Stomach (tissue), 9 donors: ENCODE results near the gene MAST4. TPM values are rescaled to one million over a fixed set of nuclear protein-coding genes. Genes with fewer than 3 reads are reported as not detected.

ENCODE experiments used
- DNase-seq, 2 donors: peaks; one replicate each; pipeline versions ENCODE4 v3.0.0 to v3.0.0-alpha.2; 2013 to 2019
- H3K27ac ChIP-seq, 5 donors: fragments of 200-600 bp in 4 of 5; sonication (generic) in 4 of 5; one replicate each; pipeline ENCODE4 v1.5.1; 2013 to 2019; ENCODE audit warnings: mild to moderate bottlenecking in 1 of 5, moderate library complexity in 1 of 5
- H3K27me3 ChIP-seq, 3 donors: fragments of 200-600 bp; sonication (generic); one replicate each; pipeline ENCODE4 v1.5.1; 2017 to 2019; ENCODE audit warnings: mixed run types in 1 of 3
- H3K36me3 ChIP-seq, 4 donors: fragments of 200-600 bp; sonication (generic); 1 replicate in 3 of 4; 2 replicates in 1 of 4; pipeline ENCODE4 v1.5.1; 2016 to 2019
- H3K4me1 ChIP-seq, 4 donors: fragments of 200-600 bp; sonication (generic); one replicate each; pipeline ENCODE4 v1.5.1; 2016 to 2019
- H3K4me3 ChIP-seq, 4 donors: fragments of 200-600 bp; sonication (generic) in 3 of 4; one replicate each; pipeline ENCODE4 v1.5.1; 2016 to 2019; ENCODE audit warnings: mild to moderate bottlenecking in 1 of 4
- H3K9me3 ChIP-seq, 4 donors: fragments of 200-600 bp; sonication (generic); one replicate each; pipeline ENCODE4 v1.5.1; 2016 to 2019
- CTCF ChIP-seq, 7 experiments: fragments of 450-650 bp in 4 of 7; fragments of 200-600 bp in 3 of 7; sonication (generic) in 3 of 7; IDR thresholded peaks; one replicate each; pipeline ENCODE4 v1.5.1; 2016 to 2019; ENCODE audit warnings: antibody characterized with exemption in 7 of 7, control low read depth in 2 of 7, mild to moderate bottlenecking in 1 of 7
- EP300 ChIP-seq: sonication (generic); formaldehyde crosslinking; IDR thresholded peaks from one replicate; pipeline ENCODE4 v1.6.1; 2017; ENCODE audit warnings: antibody characterized with exemption
- POLR2A ChIP-seq, 4 donors: fragments of 450-650 bp; IDR thresholded peaks; one replicate each; pipeline ENCODE4 v1.6.1; 2016; ENCODE audit warnings: antibody characterized with exemption in 4 of 4, control low read depth in 2 of 4, mild to moderate bottlenecking in 1 of 4, moderate library complexity in 1 of 4
- POLR2AphosphoS5 ChIP-seq, 3 donors: sonication (generic); formaldehyde crosslinking; IDR thresholded peaks; one replicate each; pipeline ENCODE4 v1.6.1; 2016; ENCODE audit warnings: antibody characterized with exemption in 3 of 3
- WGBS, 5 donors: extraction: QIAGEN DNeasy Blood & Tissue Kit in 3 of 5; methylation state at CpG; one replicate each; pipeline versions ENCODE4 v1.1.5 to v1.1.7; 2013 to 2018; 5-methylcytosine and 5-hydroxymethylcytosine counted together
- intact Hi-C: fragments of 100-400 bp; cut with DNase I; formaldehyde crosslinking; loops from one replicate; pipeline ENCODE4 v1.15.1; 2023; ENCODE audit warnings: low total_unique reads
- polyA plus RNA-seq, 3 donors: library from polyadenylated mRNA; stranded (reverse); fragments of 200-250 nt; gene quantifications; one replicate each; pipeline ENCODE4 v1.2.3, GENCODE V29; 2013
- total RNA-seq, 5 donors: library from RNA; depleted of rRNA; stranded (reverse); fragments of >200 nt; gene quantifications; one replicate each; pipeline versions ENCODE4 v1.1.0 to v1.2.3, GENCODE V29; 2014 to 2016
- donor health status: healthy with polysubstance abuse.
- donor health status: Bipolar disorder and iron deficiency.
- donor health status: healthy.

The MAST4 gene
- total and polyA plus RNA-seq, 8 donors = 1.5 to 52.5 (median 32.1) TPM

- WGBS, 5 donors = 95 to 100% (median 97%) methylated on average over 1 of the region's 1 CpG
- H3K27me3 ChIP-seq = no peaks in the 10 kb centered on the region
- H3K4me3 ChIP-seq = no peak overlapping the region
- H3K9me3 ChIP-seq = no peaks in the 10 kb centered on the region
- H3K27ac ChIP-seq = no peak overlapping the region
- no peak for TF ChIP-seq POLR2A (IDR thresholded peaks at IDR 0.05)
- TF ChIP-seq CTCF (IDR thresholded peaks at IDR 0.05) = no peak
- TF ChIP-seq POLR2AphosphoS5 (IDR thresholded peaks at IDR 0.05) = no peak
- no peak for TF ChIP-seq EP300
- intact Hi-C loops = no loop called here
- no peaks in the 10 kb centered on the region for H3K36me3 ChIP-seq
- DNase-seq = no peak
- peaks cover 0 to 30% (median 17%) of the 10 kb centered on the region in 4 donors for H3K4me1 ChIP-seq
Observed at GRCh38 chr5:67026278-67026677, 430.1 kb downstream of the MAST4 start.

GRCh38 chr5:67027171-67027570, 431.0 kb downstream of the MAST4 start:
- no peak for TF ChIP-seq POLR2AphosphoS5 (IDR thresholded peaks at IDR 0.05)
- no peak for TF ChIP-seq CTCF (IDR thresholded peaks at IDR 0.05)
- no peak for TF ChIP-seq POLR2A (IDR thresholded peaks at IDR 0.05)
- no peak for TF ChIP-seq EP300
- no peaks in the 10 kb centered on the region for H3K27me3 ChIP-seq
- H3K27ac ChIP-seq = no peak overlapping the region
- DNase-seq = no peak
- no peaks in the 10 kb centered on the region for H3K36me3 ChIP-seq
- intact Hi-C loops = no loop called here
- H3K9me3 ChIP-seq = no peaks in the 10 kb centered on the region
- 34 to 58% (median 48%) methylated on average over 2 of the region's 2 CpGs for WGBS, 5 donors
- H3K4me3 ChIP-seq = no peak overlapping the region
- peaks cover 0 to 35% (median 23%) of the 10 kb centered on the region in 4 donors for H3K4me1 ChIP-seq

- H3K4me3 ChIP-seq = no peak overlapping the region
- TF ChIP-seq POLR2A (IDR thresholded peaks at IDR 0.05) (no peak), CTCF (IDR thresholded peaks at IDR 0.05) (no peak), POLR2AphosphoS5 (IDR thresholded peaks at IDR 0.05) (no peak), EP300 (no peak)
- H3K9me3 ChIP-seq = no peaks in the 10 kb centered on the region
- no peaks in the 10 kb centered on the region for H3K27me3 ChIP-seq
- H3K36me3 ChIP-seq = no peaks in the 10 kb centered on the region
- H3K4me1 ChIP-seq = peaks cover 0 to 47% (median 30%) of the 10 kb centered on the region in 4 donors
- WGBS, 5 donors = 79 to 93% (median 92%) methylated on average over 4 of the region's 4 CpGs
- no peak overlapping the region for H3K27ac ChIP-seq
- intact Hi-C loops = no loop called here
- DNase-seq = no peak
Observed at GRCh38 chr5:67028371-67028770, 432.2 kb downstream of the MAST4 start.

- Histone ChIP-seq H3K27me3 (no peaks in the 10 kb centered on the region), H3K4me1 (peaks cover 0 to 53% (median 33%) of the 10 kb centered on the region in 4 donors), H3K36me3 (no peaks in the 10 kb centered on the region), H3K9me3 (no peaks in the 10 kb centered on the region), H3K4me3 (no peak overlapping the region), H3K27ac (no peak overlapping the region)
- DNase-seq = no peak
- intact Hi-C loops = no loop called here
- no peak for TF ChIP-seq POLR2AphosphoS5 (IDR thresholded peaks at IDR 0.05)
- no peak for TF ChIP-seq CTCF (IDR thresholded peaks at IDR 0.05)
- TF ChIP-seq EP300 = no peak
- TF ChIP-seq POLR2A (IDR thresholded peaks at IDR 0.05) = no peak
- WGBS, 5 donors = 89 to 99% (median 97%) methylated on average over 4 of the region's 4 CpGs
Observed at GRCh38 chr5:67028941-67029340, 432.7 kb downstream of the MAST4 start.
